ENCODE data around the gene SFMBT2. TPM values are rescaled to one million over a fixed set of nuclear protein-coding genes. Genes with fewer than 3 reads are reported as not detected.

SFMBT2 gene
- total RNA-seq, 1 experiment from 2014 or later, result not detected

DNA sequence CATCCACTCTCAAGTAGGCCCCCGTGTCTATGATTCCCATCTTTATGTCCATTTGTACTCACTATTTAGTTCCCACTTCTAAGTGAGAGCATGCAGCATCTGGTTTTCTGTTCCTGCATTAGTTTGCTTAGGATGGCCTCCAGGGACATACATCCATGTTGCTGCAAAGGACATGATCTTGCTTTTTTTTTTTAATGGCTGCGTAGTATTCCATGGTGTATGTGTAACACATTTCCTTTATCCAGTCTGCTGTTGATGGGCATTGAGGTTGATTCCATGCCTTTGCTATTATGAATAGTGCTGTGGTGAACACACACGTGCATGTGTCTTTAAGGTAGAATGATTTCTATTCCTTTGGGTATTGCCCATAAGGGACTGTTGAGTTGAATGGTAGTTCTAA, 67.8 kb downstream of the SFMBT2 start:
- DNase-seq (ENCODE audit: low spot score), result no peak
- in situ Hi-C loops (cut with HindIII; ENCODE audit: low sequenced_read_pairs), result no loop called here

DNA sequence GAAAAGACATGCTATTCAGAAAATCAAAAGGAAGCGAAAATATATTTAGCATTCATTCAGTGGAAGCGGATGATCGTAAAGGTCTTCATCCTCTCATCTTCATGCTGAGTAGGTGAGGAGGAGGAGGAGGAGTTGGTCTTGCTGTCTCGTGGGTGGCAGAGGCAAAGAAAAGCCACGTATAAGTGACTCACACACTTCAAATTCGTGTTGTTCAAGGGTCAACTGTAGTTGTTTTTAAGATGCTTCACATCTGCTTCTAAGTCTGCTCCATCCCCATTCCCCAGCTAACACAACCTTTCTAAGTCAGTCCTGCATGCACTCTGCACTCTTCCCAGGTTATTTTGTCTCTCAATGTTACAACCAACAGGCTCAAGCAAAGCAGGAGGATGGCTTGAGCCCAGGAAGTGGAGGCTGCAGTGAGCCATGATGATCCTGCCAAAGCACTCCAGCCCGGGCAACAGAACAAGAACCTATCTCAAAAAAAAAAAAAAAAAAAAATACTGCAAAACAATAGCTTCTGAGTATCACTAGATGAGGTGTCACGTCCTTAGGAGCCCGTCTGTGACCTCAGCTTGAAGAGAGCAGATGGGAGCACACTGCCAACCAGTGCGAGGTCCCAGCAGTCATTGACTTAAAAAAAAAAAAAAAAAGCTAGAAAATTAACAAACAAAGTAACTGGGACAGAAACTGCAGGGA, 70.5 kb downstream of the SFMBT2 start:
- in situ Hi-C loops (cut with HindIII; ENCODE audit: low sequenced_read_pairs), result no loop called here

DNA sequence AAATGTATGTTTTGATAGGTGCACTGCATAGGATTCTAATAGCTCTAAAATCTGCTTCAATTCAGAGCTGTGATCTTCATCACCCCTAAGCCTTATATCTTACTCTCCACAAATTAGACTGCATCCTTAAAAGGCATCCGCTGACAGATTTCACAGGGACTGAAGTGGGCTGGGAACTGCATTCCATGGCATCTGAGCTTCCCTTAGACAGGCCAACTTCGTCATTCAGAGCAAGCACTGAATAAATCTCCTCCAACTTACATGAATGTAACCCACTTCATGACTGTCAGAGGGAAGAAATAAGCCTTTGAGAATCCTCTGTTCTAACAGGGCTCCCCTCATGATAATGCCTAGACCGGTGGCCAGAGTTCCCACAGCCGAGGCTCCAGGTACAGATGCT, 71.3 kb downstream of the SFMBT2 start:
- in situ Hi-C loops (cut with HindIII; ENCODE audit: low sequenced_read_pairs), result no loop called here
- peak; percentile 4 for DNase-seq (ENCODE audit: low spot score)

More for the DNA sequence above, 70.5 kb downstream of the SFMBT2 start:
- peak; percentile 85 for DNase-seq (ENCODE audit: low spot score)

DNA sequence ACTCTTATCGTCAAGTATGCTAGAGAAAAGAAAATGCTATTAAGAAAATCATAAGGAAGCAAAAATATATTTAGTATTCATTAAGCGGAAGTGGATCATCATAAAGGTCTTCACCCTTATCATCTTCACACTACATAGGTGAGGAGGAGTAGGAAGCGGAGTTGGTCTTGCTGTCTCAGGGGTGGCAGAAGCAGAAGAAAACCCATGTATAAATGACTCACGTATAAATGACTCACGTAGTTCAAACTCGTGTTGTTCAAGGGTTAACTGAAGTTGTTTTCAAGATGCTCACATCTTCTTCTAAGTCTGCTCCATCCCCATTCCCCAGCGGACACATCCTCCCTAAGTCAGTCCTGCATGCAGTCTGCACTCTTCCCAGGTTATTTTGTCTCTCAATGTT, 72.4 kb downstream of the SFMBT2 start:
- no peak for DNase-seq (ENCODE audit: low spot score)
- in situ Hi-C loops (cut with HindIII; ENCODE audit: low sequenced_read_pairs), result no loop called here

DNA sequence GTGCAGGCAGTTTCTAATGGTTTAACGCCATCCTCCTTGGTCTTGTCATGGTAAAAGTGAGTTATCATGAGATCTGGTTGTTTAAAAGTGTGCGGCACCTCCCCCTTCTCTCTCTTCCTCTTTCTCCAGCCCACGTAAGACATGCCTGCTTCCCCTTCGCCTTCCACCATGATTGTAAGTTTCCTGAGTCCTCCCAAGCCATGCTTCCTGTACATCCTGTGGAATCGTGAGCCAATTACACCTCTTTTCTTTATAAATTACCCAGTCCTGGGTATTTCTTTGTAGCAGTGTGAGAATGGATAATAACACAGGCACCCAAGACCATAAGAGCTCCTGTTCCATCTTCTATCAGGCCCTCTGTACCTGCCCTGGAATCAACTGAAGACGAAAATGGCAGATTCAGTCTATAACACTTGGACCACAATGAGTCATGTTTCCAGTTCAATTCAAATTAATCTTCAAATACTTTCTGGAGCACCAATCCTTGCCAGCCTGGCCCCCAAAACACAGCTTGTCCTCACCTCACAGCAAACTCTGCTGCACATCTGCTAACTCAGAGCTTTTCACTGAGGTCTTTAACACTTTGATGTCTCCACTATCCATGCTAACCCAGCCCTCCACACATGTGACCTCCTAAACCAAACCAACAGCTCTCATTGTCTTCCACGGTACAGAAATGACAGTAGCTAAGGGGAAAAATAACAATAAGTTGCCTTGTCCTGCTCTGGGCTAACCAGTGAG, 73.2 kb downstream of the SFMBT2 start:
- in situ Hi-C loops (cut with HindIII; ENCODE audit: low sequenced_read_pairs), result no loop called here

DNA sequence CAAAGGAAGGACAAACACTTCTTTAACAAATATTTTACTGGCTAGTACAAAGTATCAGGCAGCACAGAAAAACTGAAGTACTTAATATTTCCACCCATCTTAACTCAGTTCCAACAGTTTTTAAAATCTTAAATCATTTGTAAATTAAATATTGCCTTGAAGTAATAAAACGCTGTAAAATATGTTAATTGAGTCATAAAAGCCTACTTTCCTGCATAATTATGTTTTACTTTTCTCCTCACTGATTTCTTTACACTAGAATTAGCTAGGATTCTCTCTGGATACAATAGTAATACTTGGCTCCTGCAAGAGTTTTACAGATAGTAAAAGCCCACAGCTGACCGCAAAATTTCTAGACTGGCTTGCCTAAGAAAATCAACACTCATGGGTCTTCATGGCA, 74.9 kb downstream of the SFMBT2 start:
- in situ Hi-C loops (cut with HindIII; ENCODE audit: low sequenced_read_pairs), result no loop called here
- no peak for DNase-seq (ENCODE audit: low spot score)

More for the DNA sequence above, 73.2 kb downstream of the SFMBT2 start:
- DNase-seq (ENCODE audit: low spot score), result no peak

DNA sequence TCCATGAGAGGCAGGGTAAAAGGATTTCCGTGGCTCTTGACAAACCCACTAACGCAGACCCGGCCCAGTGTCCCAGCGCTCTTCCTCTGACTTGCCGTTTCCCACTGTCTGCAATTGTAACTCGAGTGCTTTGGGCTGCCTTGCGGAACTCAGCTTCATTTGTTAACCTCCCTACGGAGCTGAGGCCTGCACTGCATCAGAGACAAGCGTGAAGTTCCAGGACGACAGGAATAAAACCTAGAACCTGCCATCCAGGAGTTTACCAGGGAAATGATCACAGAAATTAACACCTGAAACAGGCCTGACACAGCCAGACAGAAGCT, 76.2 kb downstream of the SFMBT2 start:
- in situ Hi-C loops (cut with HindIII; ENCODE audit: low sequenced_read_pairs), result no loop called here
- no peak for DNase-seq (ENCODE audit: low spot score)

DNA sequence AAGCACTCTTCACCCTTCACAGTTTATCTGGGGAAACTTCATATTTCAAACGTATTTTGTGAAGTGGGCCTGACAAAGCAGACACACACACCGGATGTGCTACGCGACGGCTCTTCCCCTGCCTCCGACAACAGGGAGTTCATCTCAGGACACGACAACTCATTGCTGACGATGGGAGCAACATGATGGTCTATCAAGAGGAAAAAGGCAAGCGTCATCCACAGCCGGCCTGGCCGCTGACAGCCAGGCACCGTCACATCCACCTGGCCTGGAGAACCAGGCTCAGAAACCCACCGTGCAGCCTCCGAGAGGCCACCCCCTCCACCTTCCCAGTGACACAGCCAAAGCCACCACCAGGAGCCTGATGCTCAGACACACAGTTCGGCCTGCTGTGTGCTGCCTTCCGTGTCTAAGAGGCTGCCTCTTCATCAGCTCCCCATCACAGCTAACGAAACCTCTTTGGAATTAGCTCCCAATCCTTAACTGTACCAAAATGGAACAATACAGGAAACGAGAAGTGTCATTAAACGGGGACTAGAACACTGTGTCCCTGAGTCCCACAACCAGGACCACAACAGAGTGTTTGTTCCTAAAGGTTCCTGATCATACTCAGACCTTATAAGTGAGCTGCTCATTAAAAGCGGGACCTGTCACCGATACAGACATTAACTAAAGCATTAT, 76.7 kb downstream of the SFMBT2 start:
- in situ Hi-C loops (cut with HindIII; ENCODE audit: low sequenced_read_pairs), result no loop called here
- peak; percentile 25 for DNase-seq (ENCODE audit: low spot score)

DNA sequence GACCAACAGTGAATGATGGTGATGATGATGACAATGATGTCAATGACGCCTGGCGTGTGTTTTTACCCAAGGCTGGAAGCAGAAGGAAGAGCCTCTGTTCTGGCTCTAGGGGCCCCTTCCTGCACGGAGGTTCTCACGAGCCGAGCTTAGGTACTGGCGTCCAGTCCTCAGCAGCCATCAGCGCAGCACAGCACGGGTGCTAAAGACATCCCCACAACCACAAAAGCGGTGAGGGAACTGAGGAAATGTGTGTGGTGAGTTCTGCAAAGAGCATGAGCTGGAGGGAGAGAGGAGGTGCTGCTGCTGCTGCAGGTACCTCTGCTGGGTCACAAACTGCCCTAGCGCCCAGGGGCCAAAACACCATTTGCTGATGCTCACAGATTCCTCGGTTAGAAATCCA, 81.6 kb downstream of the SFMBT2 start:
- DNase-seq (ENCODE audit: low spot score), result no peak
- in situ Hi-C loops (cut with HindIII; ENCODE audit: low sequenced_read_pairs), result no loop called here

DNA sequence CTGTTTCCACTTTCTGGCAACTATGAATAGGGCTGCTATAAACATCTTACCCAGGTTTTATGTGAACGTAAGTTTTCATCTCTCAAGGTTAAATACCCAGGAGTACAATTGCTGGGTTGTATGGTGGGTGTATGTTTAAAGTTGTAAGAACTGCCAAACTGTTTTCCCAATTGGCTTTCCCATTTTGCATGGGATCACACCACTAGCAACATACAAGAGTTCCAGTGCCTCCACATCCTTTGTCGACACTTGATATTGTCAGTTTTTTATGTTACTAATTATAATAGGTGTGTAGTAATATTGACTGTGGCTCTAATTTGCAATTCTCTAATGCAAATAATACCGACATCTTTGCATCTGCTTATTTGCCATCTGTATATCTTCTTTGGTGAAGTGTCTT, 82.9 kb downstream of the SFMBT2 start:
- in situ Hi-C loops (cut with HindIII; ENCODE audit: low sequenced_read_pairs), result no loop called here
- no peak for DNase-seq (ENCODE audit: low spot score)

DNA sequence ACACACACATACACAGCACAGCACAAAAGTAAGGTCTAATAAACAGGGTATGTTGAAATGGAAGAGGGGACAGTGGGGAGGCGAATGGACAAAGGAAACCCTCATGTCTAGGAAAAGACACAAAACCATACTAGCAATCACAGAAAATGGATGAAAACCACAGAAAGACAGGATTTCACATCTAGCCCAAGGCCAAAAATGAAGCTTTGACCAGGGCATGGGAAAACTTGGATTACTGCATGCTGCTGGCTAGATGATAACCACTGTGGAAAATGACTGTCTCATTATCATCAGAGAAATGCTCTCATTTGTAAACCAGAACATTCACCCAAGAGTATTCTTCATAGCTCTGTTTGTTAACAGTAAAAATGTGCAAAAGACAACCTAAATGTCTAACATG, 88.2 kb downstream of the SFMBT2 start:
- DNase-seq (ENCODE audit: low spot score), result no peak
- in situ Hi-C loops (cut with HindIII; ENCODE audit: low sequenced_read_pairs), result no loop called here

DNA sequence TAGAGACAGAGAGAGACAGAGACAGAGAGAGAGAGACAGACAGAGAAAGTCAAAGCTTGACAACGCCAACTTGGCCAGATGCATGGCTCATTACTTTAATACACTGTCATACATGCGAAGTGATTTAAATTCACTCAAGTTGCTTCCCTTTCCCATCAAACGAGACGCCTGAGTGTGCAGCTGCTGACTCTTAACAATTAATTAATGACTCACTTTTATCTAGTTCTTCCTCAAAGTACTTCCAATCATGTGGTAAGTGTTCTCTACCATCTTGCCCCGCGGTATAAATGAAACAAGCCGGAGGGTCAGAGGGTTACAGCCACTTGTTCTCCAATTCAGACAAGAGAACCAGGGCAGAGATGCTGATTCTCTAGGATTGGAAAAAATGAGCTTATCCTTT, 90.8 kb downstream of the SFMBT2 start:
- in situ Hi-C loops (cut with HindIII; ENCODE audit: low sequenced_read_pairs), result no loop called here

DNA sequence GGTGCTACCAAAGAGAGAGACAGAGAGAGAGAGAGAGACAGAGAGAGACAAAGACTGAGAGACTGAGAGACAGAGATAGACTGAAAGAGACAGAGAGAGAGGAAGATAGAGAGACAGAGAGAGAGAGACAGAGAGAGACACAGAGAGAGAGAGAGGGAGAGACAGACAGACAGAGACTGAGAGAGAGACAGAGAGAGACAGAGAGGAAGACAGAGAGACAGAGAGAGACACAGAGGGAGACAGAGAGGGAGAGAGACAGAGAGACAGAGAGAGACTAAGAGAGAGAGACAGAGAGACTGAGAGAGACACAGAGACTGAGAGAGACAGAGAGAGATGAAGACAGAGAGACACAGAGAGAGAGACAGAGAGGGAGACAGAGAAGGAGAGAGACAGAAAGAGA, 91.2 kb downstream of the SFMBT2 start:
- in situ Hi-C loops (cut with HindIII; ENCODE audit: low sequenced_read_pairs), result no loop called here

More for the DNA sequence above, 90.8 kb downstream of the SFMBT2 start:
- DNase-seq (ENCODE audit: low spot score), result no peak

DNA sequence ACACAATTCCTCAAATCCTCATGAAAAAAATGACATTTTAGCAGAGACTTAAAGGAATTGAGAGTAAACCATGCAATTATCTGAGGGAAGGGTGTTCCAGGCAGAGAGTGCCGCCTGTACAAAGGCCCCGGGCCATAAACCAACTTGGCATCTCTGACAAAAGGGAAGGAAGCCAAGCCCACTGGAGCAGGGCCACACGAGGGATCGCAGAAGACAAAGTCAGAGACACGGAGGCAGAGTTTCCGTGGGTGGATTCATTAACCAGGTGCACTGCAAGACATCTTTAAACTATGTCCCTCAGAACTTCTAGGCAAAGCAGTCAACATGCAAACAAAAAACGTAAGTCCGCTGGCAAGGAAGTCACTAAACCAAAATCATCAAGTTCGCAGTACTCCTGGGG, 92.0 kb downstream of the SFMBT2 start:
- in situ Hi-C loops (cut with HindIII; ENCODE audit: low sequenced_read_pairs), result no loop called here
- DNase-seq (ENCODE audit: low spot score), result peak; percentile 57

More for the DNA sequence above, 91.2 kb downstream of the SFMBT2 start:
- no peak for DNase-seq (ENCODE audit: low spot score)

DNA sequence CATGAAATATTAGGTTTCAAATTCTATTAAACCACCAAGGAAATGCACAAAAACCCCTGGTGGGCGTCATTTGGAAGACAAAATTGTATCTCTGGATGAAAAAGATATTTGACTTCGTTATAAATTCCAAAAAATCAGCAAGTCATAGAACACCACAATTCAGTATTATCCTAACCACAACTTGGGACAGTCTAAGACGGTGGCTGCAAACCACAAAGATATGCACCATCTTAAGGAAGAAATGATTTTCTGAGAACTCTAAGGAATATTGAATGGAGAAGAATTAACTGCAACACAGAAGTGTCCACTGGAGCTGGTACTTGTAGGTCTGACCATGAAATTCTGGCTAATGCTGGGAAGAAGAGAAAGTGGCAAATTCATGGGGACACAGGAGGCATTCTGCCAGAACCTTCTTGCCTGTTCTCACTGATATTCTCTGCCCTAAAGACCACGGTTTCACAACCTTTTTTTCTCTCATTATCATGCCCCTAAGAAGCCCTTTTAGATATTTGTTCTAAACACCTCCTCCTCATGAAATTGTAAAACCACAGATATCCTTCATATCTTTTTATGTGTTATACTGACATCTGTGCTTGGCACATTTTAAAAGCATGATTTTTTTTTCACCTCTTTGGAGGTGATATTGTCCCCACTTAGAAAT, 92.9 kb downstream of the SFMBT2 start:
- in situ Hi-C loops (cut with HindIII; ENCODE audit: low sequenced_read_pairs), result no loop called here
- DNase-seq (ENCODE audit: low spot score), result peak; percentile 66

DNA sequence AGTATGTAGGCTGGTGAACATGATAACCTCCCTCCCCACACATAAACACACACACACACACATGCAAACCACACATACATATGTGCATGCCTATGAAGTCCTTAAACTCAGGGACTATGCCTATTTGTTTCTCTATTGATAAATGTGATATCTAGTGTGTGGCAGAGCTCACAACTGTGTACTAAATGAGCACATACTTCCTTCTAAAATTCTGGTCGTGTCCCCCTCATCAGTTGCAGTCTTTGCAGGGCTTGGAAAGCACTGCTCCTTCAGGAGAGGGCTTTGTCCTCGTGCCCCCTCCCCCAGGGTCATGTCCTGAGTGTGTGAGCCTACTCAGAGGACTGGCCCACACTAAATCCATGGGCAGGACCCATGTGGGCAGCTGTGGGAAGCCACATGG, 94.0 kb downstream of the SFMBT2 start:
- no peak for DNase-seq (ENCODE audit: low spot score)
- in situ Hi-C loops (cut with HindIII; ENCODE audit: low sequenced_read_pairs), result no loop called here

DNA sequence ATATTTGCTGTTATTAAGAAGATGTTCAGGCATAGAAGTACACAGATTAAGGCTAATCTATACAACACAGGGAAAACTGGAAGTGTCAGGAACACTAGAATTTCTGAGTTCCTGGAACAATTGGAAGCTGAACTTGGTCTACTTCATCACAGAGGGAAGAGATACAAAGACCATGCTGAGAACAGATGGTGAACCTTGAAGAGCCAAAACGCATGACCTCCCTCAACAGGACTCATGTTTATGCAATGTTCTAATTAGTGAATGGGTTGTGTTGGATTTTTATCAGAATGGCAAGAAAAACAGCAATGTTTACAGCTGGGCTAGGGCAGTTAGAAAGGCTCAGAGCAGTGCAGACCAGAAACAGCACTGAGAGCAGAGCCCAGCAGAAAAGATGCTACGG, 94.9 kb downstream of the SFMBT2 start:
- peak; percentile 85 for DNase-seq (ENCODE audit: low spot score)
- in situ Hi-C loops (cut with HindIII; ENCODE audit: low sequenced_read_pairs), result no loop called here

DNA sequence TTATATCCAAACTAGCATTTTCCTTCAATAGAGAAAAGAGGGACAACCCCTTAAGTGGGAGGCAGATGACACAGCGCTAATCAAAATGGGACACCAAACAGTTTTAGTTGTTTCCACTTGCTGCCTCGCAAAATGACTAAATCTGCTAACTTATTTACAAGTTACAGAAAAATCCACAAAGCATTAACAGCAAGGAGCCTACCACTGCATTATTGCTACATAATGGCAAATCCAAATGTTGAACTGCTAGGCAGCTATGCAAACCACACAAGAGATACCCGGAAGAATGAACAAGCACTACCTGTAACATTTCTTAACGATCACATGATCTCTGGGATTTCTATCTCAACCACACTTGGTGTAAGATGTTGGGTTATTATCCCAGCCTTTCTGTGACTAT, 96.7 kb downstream of the SFMBT2 start:
- no peak for DNase-seq (ENCODE audit: low spot score)
- in situ Hi-C loops (cut with HindIII; ENCODE audit: low sequenced_read_pairs), result no loop called here

DNA sequence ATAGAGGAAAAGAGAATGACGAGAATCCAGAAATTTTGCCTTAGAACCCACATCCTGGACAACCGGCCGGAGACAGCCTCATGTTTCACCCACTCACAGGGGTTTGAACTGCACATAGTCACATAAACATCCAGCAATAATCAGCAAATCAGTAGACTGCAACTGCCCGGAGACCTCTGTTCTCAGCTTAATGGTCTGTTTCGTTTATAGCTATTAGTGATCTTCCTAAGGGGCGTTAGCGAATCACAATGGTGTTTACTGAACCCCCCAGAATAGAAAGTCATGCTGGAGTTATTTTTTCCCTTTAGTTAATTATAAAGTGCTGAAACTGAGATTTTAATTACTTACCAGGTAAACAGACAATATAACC, 98.4 kb downstream of the SFMBT2 start:
- in situ Hi-C loops (cut with HindIII; ENCODE audit: low sequenced_read_pairs), result no loop called here
- DNase-seq (ENCODE audit: low spot score), result no peak

Measured in G401 (cell line).